Measurements from ENCODE around the gene IRAK1BP1. TPM values are rescaled to one million over a fixed set of nuclear protein-coding genes. Genes with fewer than 3 reads are reported as not detected.

The IRAK1BP1 gene
- total and polyA plus RNA-seq, 2 donors from 2014 or later, result 6.1 to 6.6 TPM

GRCh38 chr6:78935553-78935952 is 68.2 kb downstream of the IRAK1BP1 start:
- Histone ChIP-seq H3K9me3 (ENCODE audit: control insufficient read depth in 2 of 3, insufficient read depth in 1 of 3, low read length in 3 of 3) (no peaks in the 10 kb centered on the region), H3K27ac (ENCODE audit: low read depth in 2 of 2, low read length in 2 of 2) (no peak overlapping the region), H3K4me3 (ENCODE audit: low read length in 3 of 3) (no peak overlapping the region), H3K4me1 (ENCODE audit: control insufficient read depth in 2 of 3, insufficient read depth in 2 of 3, low read depth in 1 of 3, low read length in 3 of 3) (no peaks in the 10 kb centered on the region), H3K36me3 (ENCODE audit: control insufficient read depth in 2 of 3, insufficient read depth in 3 of 3, low read length in 3 of 3) (peaks cover 0 to under 1% (median 0%) of the 10 kb centered on the region in 3 donors), H3K9ac (ENCODE audit: low read length in 3 of 3) (no peak overlapping the region), H3K27me3 (ENCODE audit: control insufficient read depth, insufficient read depth, low read length) (no peaks in the 10 kb centered on the region)
- intact Hi-C loops (cut with DNase I), result no loop called here
- DNase-seq, result no peak
- TF ChIP-seq, protein P1, sequence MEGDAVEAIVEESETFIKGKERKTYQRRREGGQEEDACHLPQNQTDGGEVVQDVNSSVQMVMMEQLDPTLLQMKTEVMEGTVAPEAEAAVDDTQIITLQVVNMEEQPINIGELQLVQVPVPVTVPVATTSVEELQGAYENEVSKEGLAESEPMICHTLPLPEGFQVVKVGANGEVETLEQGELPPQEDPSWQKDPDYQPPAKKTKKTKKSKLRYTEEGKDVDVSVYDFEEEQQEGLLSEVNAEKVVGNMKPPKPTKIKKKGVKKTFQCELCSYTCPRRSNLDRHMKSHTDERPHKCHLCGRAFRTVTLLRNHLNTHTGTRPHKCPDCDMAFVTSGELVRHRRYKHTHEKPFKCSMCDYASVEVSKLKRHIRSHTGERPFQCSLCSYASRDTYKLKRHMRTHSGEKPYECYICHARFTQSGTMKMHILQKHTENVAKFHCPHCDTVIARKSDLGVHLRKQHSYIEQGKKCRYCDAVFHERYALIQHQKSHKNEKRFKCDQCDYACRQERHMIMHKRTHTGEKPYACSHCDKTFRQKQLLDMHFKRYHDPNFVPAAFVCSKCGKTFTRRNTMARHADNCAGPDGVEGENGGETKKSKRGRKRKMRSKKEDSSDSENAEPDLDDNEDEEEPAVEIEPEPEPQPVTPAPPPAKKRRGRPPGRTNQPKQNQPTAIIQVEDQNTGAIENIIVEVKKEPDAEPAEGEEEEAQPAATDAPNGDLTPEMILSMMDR (IDR thresholded peaks at IDR 0.05; ENCODE audit: borderline replicate concordance, extremely low read depth, insufficient read depth), result no peak
- FAIRE-seq, result no peak

- DNase-seq, result no peak
- Histone ChIP-seq H3K9ac (ENCODE audit: low read length in 3 of 3) (no peak overlapping the region), H3K36me3 (ENCODE audit: control insufficient read depth in 2 of 3, insufficient read depth in 3 of 3, low read length in 3 of 3) (peaks cover 3 to 7% (median 5%) of the 10 kb centered on the region in 3 donors), H3K27me3 (ENCODE audit: control insufficient read depth, insufficient read depth, low read length) (no peaks in the 10 kb centered on the region), H3K4me3 (ENCODE audit: low read length in 3 of 3) (no peak overlapping the region), H3K27ac (ENCODE audit: low read depth in 2 of 2, low read length in 2 of 2) (no peak overlapping the region), H3K9me3 (ENCODE audit: control insufficient read depth in 2 of 3, insufficient read depth in 1 of 3, low read length in 3 of 3) (no peaks in the 10 kb centered on the region), H3K4me1 (ENCODE audit: control insufficient read depth in 2 of 3, insufficient read depth in 2 of 3, low read depth in 1 of 3, low read length in 3 of 3) (no peaks in the 10 kb centered on the region)
- intact Hi-C loops (cut with DNase I), result no loop called here
- no peak for FAIRE-seq
- TF ChIP-seq, protein P1 (IDR thresholded peaks at IDR 0.05; ENCODE audit: borderline replicate concordance, extremely low read depth, insufficient read depth), result no peak
These were observed 69.2 kb downstream of the IRAK1BP1 start for GRCh38 chr6:78936515-78936914.

DNA sequence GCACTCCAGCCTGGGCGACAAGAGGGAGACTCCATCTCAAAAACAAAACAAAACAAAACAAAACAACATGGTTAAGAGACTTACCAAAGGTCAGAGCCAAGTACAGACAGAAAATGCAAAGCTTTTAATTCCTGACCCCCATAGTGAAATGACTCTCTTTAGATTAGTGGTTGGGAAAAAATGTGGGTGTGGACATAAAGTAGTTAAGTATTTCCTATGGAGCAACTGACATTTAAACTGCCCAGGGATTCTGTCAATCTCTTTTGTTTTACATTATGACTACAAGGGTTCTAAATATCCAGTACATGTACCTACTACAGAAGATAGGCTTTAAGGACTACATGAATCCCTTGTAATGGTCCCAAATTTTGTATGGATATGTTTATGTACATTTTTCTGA is 75.1 kb downstream of the IRAK1BP1 start:
- intact Hi-C loops (cut with DNase I), result no loop called here
- no peak for DNase-seq
- FAIRE-seq, result no peak
- TF ChIP-seq, protein P1 (IDR thresholded peaks at IDR 0.05; ENCODE audit: borderline replicate concordance, extremely low read depth, insufficient read depth), result no peak
- no peaks in the 10 kb centered on the region for H3K27me3 ChIP-seq (ENCODE audit: control insufficient read depth, insufficient read depth, low read length)
- no peaks in the 10 kb centered on the region for H3K4me1 ChIP-seq (ENCODE audit: control insufficient read depth in 2 of 3, insufficient read depth in 2 of 3, low read depth in 1 of 3, low read length in 3 of 3)
- H3K27ac ChIP-seq (ENCODE audit: low read depth in 2 of 2, low read length in 2 of 2), result no peak overlapping the region
- no peaks in the 10 kb centered on the region for H3K9me3 ChIP-seq (ENCODE audit: control insufficient read depth in 2 of 3, insufficient read depth in 1 of 3, low read length in 3 of 3)
- no peak overlapping the region for H3K4me3 ChIP-seq (ENCODE audit: low read length in 3 of 3)
- H3K36me3 ChIP-seq (ENCODE audit: control insufficient read depth in 2 of 3, insufficient read depth in 3 of 3, low read length in 3 of 3), result peaks cover 12 to 28% (median 12%) of the 10 kb centered on the region in 3 donors
- H3K9ac ChIP-seq (ENCODE audit: low read length in 3 of 3), result no peak overlapping the region

DNA sequence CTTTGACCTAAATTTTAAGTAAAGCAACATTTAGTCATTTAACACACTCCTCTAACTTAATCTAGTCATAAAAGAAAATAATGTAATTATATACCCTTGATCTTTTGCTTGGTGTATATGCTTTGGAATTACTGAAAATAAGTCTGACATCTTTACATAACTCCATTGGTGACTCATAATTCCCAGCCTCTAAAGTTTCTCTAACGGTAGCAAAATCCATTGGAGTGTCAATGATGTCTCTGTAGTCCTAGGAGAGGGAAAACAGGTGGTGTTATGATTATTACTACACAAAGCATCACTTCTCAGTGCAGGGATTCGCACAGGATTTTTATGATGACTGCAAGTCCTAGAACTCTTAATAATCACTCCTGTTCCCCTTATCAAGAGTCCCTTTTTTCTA is 80.2 kb downstream of the IRAK1BP1 start:
- Histone ChIP-seq H3K4me1 (ENCODE audit: control insufficient read depth in 2 of 3, insufficient read depth in 2 of 3, low read depth in 1 of 3, low read length in 3 of 3) (no peaks in the 10 kb centered on the region), H3K36me3 (ENCODE audit: control insufficient read depth in 2 of 3, insufficient read depth in 3 of 3, low read length in 3 of 3) (peaks cover 12 to 38% (median 14%) of the 10 kb centered on the region in 3 donors), H3K9ac (ENCODE audit: low read length in 3 of 3) (no peak overlapping the region), H3K4me3 (ENCODE audit: low read length in 3 of 3) (no peak overlapping the region), H3K27ac (ENCODE audit: low read depth in 2 of 2, low read length in 2 of 2) (no peak overlapping the region), H3K27me3 (ENCODE audit: control insufficient read depth, insufficient read depth, low read length) (no peaks in the 10 kb centered on the region), H3K9me3 (ENCODE audit: control insufficient read depth in 2 of 3, insufficient read depth in 1 of 3, low read length in 3 of 3) (peaks cover 0 to 11% (median 2%) of the 10 kb centered on the region in 3 donors)
- DNase-seq (no peak), FAIRE-seq (no peak)
- intact Hi-C loops (cut with DNase I), result no loop called here
- TF ChIP-seq, protein P1 (IDR thresholded peaks at IDR 0.05; ENCODE audit: borderline replicate concordance, extremely low read depth, insufficient read depth), result no peak
